ENCODE results near the gene KIF5C.
A peak's percentile ranks its signal among the peaks of the same experiment; 100 is the strongest.

Gene KIF5C

DNA sequence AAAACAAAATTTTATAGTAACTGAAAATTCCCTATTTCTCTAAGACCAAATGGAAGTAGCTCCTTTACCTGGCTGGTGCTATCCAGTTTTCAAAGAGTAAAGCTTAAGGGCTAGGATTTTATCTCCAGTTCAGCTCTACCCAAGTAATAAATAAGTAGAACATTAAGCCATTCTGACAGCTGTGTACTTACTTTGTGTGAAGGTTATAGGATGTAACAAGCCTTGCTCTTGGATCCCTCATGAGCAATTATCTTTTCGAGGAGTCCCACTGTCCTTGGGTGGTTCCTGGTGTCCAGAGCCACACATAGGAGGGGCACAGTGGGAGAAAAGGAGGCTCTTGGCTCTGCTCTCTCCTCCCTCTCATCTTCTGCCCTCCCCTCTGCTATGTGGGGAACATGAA lies 45.5 kb downstream of the KIF5C start:
- H3K27me3 Mint-ChIP-seq (ENCODE audit: low read depth), result peaks cover 6% of the 10 kb centered on the region
- peaks cover 11% of the 10 kb centered on the region for H3K9me3 Mint-ChIP-seq
- H3K4me3 Mint-ChIP-seq, result no peak overlapping the region
- H3K27ac Mint-ChIP-seq, result no peak overlapping the region
- peaks cover 5% of the 10 kb centered on the region for H3K36me3 Mint-ChIP-seq (ENCODE audit: low read depth)
- TF ChIP-seq, protein P1, sequence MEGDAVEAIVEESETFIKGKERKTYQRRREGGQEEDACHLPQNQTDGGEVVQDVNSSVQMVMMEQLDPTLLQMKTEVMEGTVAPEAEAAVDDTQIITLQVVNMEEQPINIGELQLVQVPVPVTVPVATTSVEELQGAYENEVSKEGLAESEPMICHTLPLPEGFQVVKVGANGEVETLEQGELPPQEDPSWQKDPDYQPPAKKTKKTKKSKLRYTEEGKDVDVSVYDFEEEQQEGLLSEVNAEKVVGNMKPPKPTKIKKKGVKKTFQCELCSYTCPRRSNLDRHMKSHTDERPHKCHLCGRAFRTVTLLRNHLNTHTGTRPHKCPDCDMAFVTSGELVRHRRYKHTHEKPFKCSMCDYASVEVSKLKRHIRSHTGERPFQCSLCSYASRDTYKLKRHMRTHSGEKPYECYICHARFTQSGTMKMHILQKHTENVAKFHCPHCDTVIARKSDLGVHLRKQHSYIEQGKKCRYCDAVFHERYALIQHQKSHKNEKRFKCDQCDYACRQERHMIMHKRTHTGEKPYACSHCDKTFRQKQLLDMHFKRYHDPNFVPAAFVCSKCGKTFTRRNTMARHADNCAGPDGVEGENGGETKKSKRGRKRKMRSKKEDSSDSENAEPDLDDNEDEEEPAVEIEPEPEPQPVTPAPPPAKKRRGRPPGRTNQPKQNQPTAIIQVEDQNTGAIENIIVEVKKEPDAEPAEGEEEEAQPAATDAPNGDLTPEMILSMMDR (IDR thresholded peaks at IDR 0.05; ENCODE audit: unreplicated experiment in 3 of 3), result no peak
- H3K4me1 Mint-ChIP-seq, result no peaks in the 10 kb centered on the region

DNA sequence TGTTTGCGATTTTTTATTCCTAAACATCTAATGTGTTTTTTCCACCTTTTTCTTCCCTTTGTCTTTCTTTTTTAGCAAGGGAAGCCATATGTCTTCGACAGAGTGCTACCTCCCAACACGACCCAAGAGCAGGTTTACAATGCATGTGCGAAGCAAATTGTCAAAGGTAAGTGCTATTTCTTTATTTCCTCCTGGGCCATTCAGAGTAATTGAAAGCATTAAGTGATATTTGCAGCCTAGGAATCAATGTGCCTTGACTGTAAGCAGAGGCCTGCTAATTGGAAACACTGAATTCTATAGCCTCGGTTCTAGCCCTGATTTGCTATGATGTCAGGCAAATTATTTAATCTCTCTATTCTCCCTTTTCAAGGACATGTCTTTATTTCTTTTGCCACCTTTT lies 47.0 kb downstream of the KIF5C start:
- no peak overlapping the region for H3K27ac Mint-ChIP-seq
- H3K4me1 Mint-ChIP-seq, result peaks cover 6% of the 10 kb centered on the region
- TF ChIP-seq, protein P1 (IDR thresholded peaks at IDR 0.05; ENCODE audit: unreplicated experiment in 3 of 3), result no peak
- H3K4me3 Mint-ChIP-seq, result no peak overlapping the region
- H3K27me3 Mint-ChIP-seq (ENCODE audit: low read depth), result peaks cover 10% of the 10 kb centered on the region
- H3K9me3 Mint-ChIP-seq, result peaks cover 11% of the 10 kb centered on the region
- peaks cover 5% of the 10 kb centered on the region for H3K36me3 Mint-ChIP-seq (ENCODE audit: low read depth)

GRCh38 chr2:148922776-148923475 lies 47.9 kb downstream of the KIF5C start:
- H3K36me3 Mint-ChIP-seq (ENCODE audit: low read depth), result peaks cover 5% of the 10 kb centered on the region
- TF ChIP-seq, protein P1 (IDR thresholded peaks at IDR 0.05; ENCODE audit: unreplicated experiment in 3 of 3), result no peak
- no peak overlapping the region for H3K4me3 Mint-ChIP-seq
- peaks cover 11% of the 10 kb centered on the region for H3K9me3 Mint-ChIP-seq
- H3K4me1 Mint-ChIP-seq, result peaks cover 14% of the 10 kb centered on the region
- no peak overlapping the region for H3K27ac Mint-ChIP-seq
- H3K27me3 Mint-ChIP-seq (ENCODE audit: low read depth), result peaks cover 10% of the 10 kb centered on the region

DNA sequence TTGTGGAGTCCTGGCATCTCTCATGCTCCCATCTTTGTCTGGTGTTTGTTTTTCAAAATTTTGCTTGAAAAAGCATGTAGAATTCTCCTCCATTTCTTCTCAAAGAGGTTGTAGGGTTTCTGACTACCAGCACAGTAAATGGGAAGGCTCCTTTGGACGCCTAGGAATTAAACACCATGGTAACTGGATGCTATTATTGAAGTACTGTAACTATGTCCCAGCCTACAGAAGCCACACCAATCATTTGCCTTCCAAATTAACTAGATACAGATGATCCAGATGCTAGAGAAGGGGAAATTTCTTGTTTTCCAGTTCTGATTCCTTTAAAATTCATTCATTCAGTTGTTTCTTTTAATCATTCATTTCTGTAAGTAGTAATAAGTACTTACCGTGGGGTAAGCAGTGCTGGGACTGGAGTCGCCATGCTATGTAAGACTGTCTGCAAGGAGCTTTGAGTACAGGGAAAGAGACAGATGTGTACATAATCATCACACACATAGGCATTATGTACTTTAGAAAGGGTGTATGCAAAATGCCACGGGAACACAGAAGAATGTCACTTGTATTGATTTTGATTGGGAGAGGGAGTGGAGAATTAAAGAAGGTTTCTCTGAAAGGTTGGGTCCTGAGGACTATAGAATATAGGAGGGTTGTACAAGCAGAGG lies 49.6 kb downstream of the KIF5C start:
- no peaks in the 10 kb centered on the region for H3K9me3 Mint-ChIP-seq
- peaks cover 26% of the 10 kb centered on the region for H3K4me1 Mint-ChIP-seq
- TF ChIP-seq, protein P1 (IDR thresholded peaks at IDR 0.05; ENCODE audit: unreplicated experiment in 3 of 3), result no peak
- no peaks in the 10 kb centered on the region for H3K36me3 Mint-ChIP-seq (ENCODE audit: low read depth)
- H3K4me3 Mint-ChIP-seq, result no peak overlapping the region
- no peak overlapping the region for H3K27ac Mint-ChIP-seq
- H3K27me3 Mint-ChIP-seq (ENCODE audit: low read depth), result peaks cover 4% of the 10 kb centered on the region

GRCh38 chr2:148926291-148926961 lies 51.4 kb downstream of the KIF5C start:
- Mint-ChIP-seq H3K36me3 (ENCODE audit: low read depth) (no peaks in the 10 kb centered on the region), H3K4me1 (peaks cover 34% of the 10 kb centered on the region), H3K27me3 (ENCODE audit: low read depth) (peaks cover 4% of the 10 kb centered on the region), H3K9me3 (no peaks in the 10 kb centered on the region), H3K27ac (peak overlapping the region; percentile 21 to 81 (median 76)), H3K4me3 (peak overlapping the region in 1 of 3 experiments; percentile 35)
- TF ChIP-seq, protein P1 (IDR thresholded peaks at IDR 0.05; ENCODE audit: unreplicated experiment in 3 of 3), result peak; percentile 57 to 72 (median 58)

Measured in nephron (organoid).